Stimulated activated CD8-positive, alpha-beta memory T cell treated with anti-CD3 and anti-CD28 coated beads, Interleukin-15, amount 100 ng/mL, for 1 hour (primary cell): ENCODE measurements around the gene S100A7A.
"Not testable (repeated sequence)": the region's sequence is repeated elsewhere in the genome, so short reads cannot be mapped to it uniquely, and the experiment has no call there.

Experiments used
- DNase-seq: peaks from one replicate; pipeline ENCODE4 v3.0.0-alpha.2; 2020; ENCODE audit warnings: low read depth

S100A7A gene

GRCh38 chr1:153395136-153395685, 21.1 kb upstream of the S100A7A start:
- no peak for DNase-seq

- DNase-seq, result no peak
Observed at GRCh38 chr1:153395776-153396175, 20.5 kb upstream of the S100A7A start.

GRCh38 chr1:153396461-153396860, 19.9 kb upstream of the S100A7A start:
- no peak for DNase-seq

- no peak for DNase-seq
Observed at GRCh38 chr1:153397051-153397923, 19.0 kb upstream of the S100A7A start.

GRCh38 chr1:153397924-153398651, 18.2 kb upstream of the S100A7A start:
- DNase-seq, result no peak

GRCh38 chr1:153399401-153400055, 16.8 kb upstream of the S100A7A start:
- DNase-seq, result no peak

GRCh38 chr1:153400244-153400643, 16.1 kb upstream of the S100A7A start:
- DNase-seq, result no peak

- no peak for DNase-seq
Observed at GRCh38 chr1:153401461-153401860, 14.9 kb upstream of the S100A7A start.

- no peak for DNase-seq
Observed at GRCh38 chr1:153402226-153402625, 14.1 kb upstream of the S100A7A start.

GRCh38 chr1:153403421-153404085, 12.8 kb upstream of the S100A7A start:
- no peak for DNase-seq

GRCh38 chr1:153404086-153404635, 12.2 kb upstream of the S100A7A start:
- DNase-seq, result no peak

- DNase-seq, result peak; percentile 5
Observed at GRCh38 chr1:153404768-153405167, 11.6 kb upstream of the S100A7A start.

- DNase-seq, result not testable (repeated sequence)
Observed at GRCh38 chr1:153405825-153406599, 10.3 kb upstream of the S100A7A start.

- DNase-seq, result not testable (repeated sequence)
Observed at GRCh38 chr1:153407274-153407673, 9.0 kb upstream of the S100A7A start.

- DNase-seq, result not testable (repeated sequence)
Observed at GRCh38 chr1:153413961-153414360, 2.4 kb upstream of the S100A7A start.

- DNase-seq, result no peak
Observed at GRCh38 chr1:153417136-153417888, 992 bp downstream of the S100A7A start.

GRCh38 chr1:153418758-153419435, 2.6 kb downstream of the S100A7A start:
- not testable (repeated sequence) for DNase-seq

- not testable (repeated sequence) for DNase-seq
Observed at GRCh38 chr1:153419436-153419793, 3.1 kb downstream of the S100A7A start.

GRCh38 chr1:153420306-153420705, 4.0 kb downstream of the S100A7A start:
- no peak for DNase-seq
